Common myeloid progenitor, CD34-positive (primary cell): ENCODE data around the gene PSKH1.

ENCODE experiments used
- CTCF ChIA-PET: fragments of 350-600 bp; sonication (Branson Sonifier 250); formaldehyde crosslinking; loops from one replicate; lab custom pipeline; 2021; ENCODE audit warnings: antibody characterized with exemption; lab: Charles Lee
- POLR2A ChIA-PET: fragments of 350-600 bp; sonication (Branson Sonifier 250); formaldehyde crosslinking; loops from one replicate; lab custom pipeline; 2021; ENCODE audit warnings: antibody characterized with exemption; lab: Charles Lee
- DNase-seq, 3 donors: peaks; one replicate each; pipeline versions ENCODE4 v3.0.0 to v3.0.0-alpha.2; 2013
- H3K27ac ChIP-seq, 2 experiments: 1 replicate in 1 of 2; 2 replicates in 1 of 2; pipeline ENCODE4 v1.7.0; 2013; ENCODE audit warnings: inconsistent platforms in 2 of 2, low read length in 2 of 2, mild to moderate bottlenecking in 2 of 2, low read depth in 1 of 2, moderate library complexity in 1 of 2; ENCODE audit not compliant: severe bottlenecking in 2 of 2, insufficient read depth in 1 of 2, poor library complexity in 1 of 2
- H3K27me3 ChIP-seq, 5 experiments: replicated peaks in 2 of 5; 1 replicate in 3 of 5; 2 replicates in 2 of 5; pipeline versions ENCODE4 v1.6.1 to v1.7.0; 2013; ENCODE audit warnings: low read length in 4 of 5, mild to moderate bottlenecking in 2 of 5, moderate library complexity in 2 of 5, inconsistent platforms in 1 of 5; ENCODE audit not compliant: insufficient read depth in 5 of 5, control insufficient read depth in 4 of 5
- H3K36me3 ChIP-seq, 4 experiments: 1 replicate in 2 of 4; 2 replicates in 2 of 4; pipeline versions ENCODE4 v1.6.1 to v1.7.0; 2013; ENCODE audit warnings: low read length in 3 of 4, control low read depth in 1 of 4, mild to moderate bottlenecking in 1 of 4; ENCODE audit not compliant: control insufficient read depth in 4 of 4, insufficient read depth in 4 of 4
- H3K4me1 ChIP-seq, 4 experiments: 1 replicate in 3 of 4; 2 replicates in 1 of 4; pipeline versions ENCODE4 v1.6.1 to v1.7.1; 2013; ENCODE audit warnings: low read length in 3 of 4, mild to moderate bottlenecking in 3 of 4, control low read depth in 1 of 4, inconsistent platforms in 1 of 4, moderate library complexity in 1 of 4; ENCODE audit not compliant: control insufficient read depth in 4 of 4, insufficient read depth in 4 of 4; ENCODE audit errors: control extremely low read depth in 1 of 4
- H3K4me3 ChIP-seq, 7 experiments: 1 replicate in 4 of 7; 2 replicates in 3 of 7; pipeline versions ENCODE4 v1.5.1 to v1.7.0; 2013; ENCODE audit warnings: mild to moderate bottlenecking in 7 of 7, low read length in 6 of 7, moderate library complexity in 6 of 7, inconsistent platforms in 2 of 7, low read depth in 2 of 7, control low read depth in 1 of 7; ENCODE audit not compliant: insufficient read depth in 4 of 7, control insufficient read depth in 1 of 7; ENCODE audit errors: extremely low read depth in 1 of 7
- H3K9me3 ChIP-seq, 5 experiments: 1 replicate in 4 of 5; 2 replicates in 1 of 5; pipeline versions ENCODE4 v1.6.1 to v1.7.1; 2013; ENCODE audit warnings: low read length in 4 of 5, mild to moderate bottlenecking in 2 of 5, inconsistent platforms in 1 of 5, low read depth in 1 of 5, moderate library complexity in 1 of 5; ENCODE audit not compliant: control insufficient read depth in 4 of 5, insufficient read depth in 2 of 5; ENCODE audit errors: control extremely low read depth in 1 of 5
- WGBS: methylation state at CpG from one replicate; pipeline ENCODE4 v1.1.5; 2013; ENCODE audit not compliant: insufficient coverage; 5-methylcytosine and 5-hydroxymethylcytosine counted together

Gene PSKH1

GRCh38 chr16:67865318-67865717, 27.7 kb upstream of the PSKH1 start:
- H3K36me3 ChIP-seq = peaks cover 10 to 74% (median 38%) of the 10 kb centered on the region in 4 experiments
- no peaks in the 10 kb centered on the region for H3K4me1 ChIP-seq
- ChIA-PET POLR2A (interaction anchor here (0.6 kb wide), 1 partner anchor 193 kb away, joined by 3 read pairs; no protein-coding TSS in a partner anchor), CTCF (interaction anchor here (0.6 to 18.2 kb wide), 17 partner anchors 12 to 344 kb away, joined by 3 to 155 read pairs (median 4); partner anchors contain the start of genes CENPT, NUTF2 and TSNAXIP1)
- no peaks in the 10 kb centered on the region for H3K9me3 ChIP-seq
- H3K27me3 ChIP-seq = no peaks in the 10 kb centered on the region
- DNase-seq = peak; percentile 47 to 73 (median 69)
- WGBS = 100% methylated on average over 2 of the region's 2 CpGs
- H3K27ac ChIP-seq = no peak overlapping the region
- no peak overlapping the region for H3K4me3 ChIP-seq

DNA sequence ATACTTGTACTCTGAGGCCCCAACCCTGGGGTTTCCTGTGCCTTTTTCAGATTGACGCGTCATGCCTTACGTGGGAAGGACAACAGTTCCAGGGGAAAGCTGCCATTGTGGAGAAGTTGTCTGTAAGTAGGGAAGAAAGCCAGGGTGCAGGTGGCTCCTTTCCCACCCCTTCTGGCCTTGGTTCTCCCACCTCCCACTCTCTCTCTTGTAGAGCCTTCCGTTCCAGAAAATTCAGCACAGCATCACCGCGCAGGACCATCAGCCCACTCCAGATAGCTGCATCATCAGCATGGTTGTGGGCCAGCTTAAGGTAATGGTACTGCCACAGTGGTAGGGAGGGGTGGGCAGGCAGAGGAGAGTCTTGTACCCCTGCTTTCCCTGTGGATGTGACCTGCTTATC, 24.8 kb upstream of the PSKH1 start:
- no peaks in the 10 kb centered on the region for H3K9me3 ChIP-seq
- ChIA-PET CTCF (interaction anchor here (0.9 to 18.2 kb wide), 8 partner anchors 11 to 347 kb away, joined by 3 to 155 read pairs (median 5); partner anchors contain the start of genes CENPT and NUTF2), POLR2A (no interaction called here)
- H3K4me3 ChIP-seq = no peak overlapping the region
- peaks cover 0 to 19% (median 8%) of the 10 kb centered on the region in 4 experiments for H3K4me1 ChIP-seq
- H3K27ac ChIP-seq = peak overlapping the region in 1 of 2 experiments; percentile 8
- no peaks in the 10 kb centered on the region for H3K27me3 ChIP-seq
- 98% methylated on average over 6 of the region's 6 CpGs for WGBS
- H3K36me3 ChIP-seq = peaks cover 2 to 62% (median 34%) of the 10 kb centered on the region in 4 experiments
- no peak for DNase-seq

GRCh38 chr16:67869653-67870052, 23.4 kb upstream of the PSKH1 start:
- Histone ChIP-seq H3K36me3 (peaks cover 2 to 58% (median 33%) of the 10 kb centered on the region in 4 experiments), H3K9me3 (no peaks in the 10 kb centered on the region), H3K27me3 (no peaks in the 10 kb centered on the region), H3K27ac (no peak overlapping the region), H3K4me3 (no peak overlapping the region), H3K4me1 (peaks cover 7 to 32% (median 22%) of the 10 kb centered on the region in 4 experiments)
- CTCF ChIA-PET = interaction anchor here (0.7 to 18.2 kb wide), 8 partner anchors 10 to 202 kb away, joined by 3 to 155 read pairs (median 4); partner anchors contain the start of genes CENPT and NUTF2
- 95% methylated on average over 7 of the region's 7 CpGs for WGBS
- DNase-seq = no peak
- POLR2A ChIA-PET = no interaction called here

GRCh38 chr16:67871256-67871655, 21.8 kb upstream of the PSKH1 start:
- DNase-seq = no peak
- Histone ChIP-seq H3K9me3 (no peaks in the 10 kb centered on the region), H3K4me3 (no peak overlapping the region), H3K27ac (no peak overlapping the region), H3K27me3 (no peaks in the 10 kb centered on the region), H3K36me3 (peaks cover 2 to 57% (median 30%) of the 10 kb centered on the region in 4 experiments), H3K4me1 (peaks cover 7 to 33% (median 27%) of the 10 kb centered on the region in 4 experiments)
- ChIA-PET CTCF (interaction anchor here (0.8 to 18.2 kb wide), 9 partner anchors 9 to 66 kb away, joined by 3 to 155 read pairs (median 4); partner anchors contain the start of genes CENPT and NUTF2), POLR2A (no interaction called here)
- WGBS = 100% methylated on average over 3 of the region's 3 CpGs

DNA sequence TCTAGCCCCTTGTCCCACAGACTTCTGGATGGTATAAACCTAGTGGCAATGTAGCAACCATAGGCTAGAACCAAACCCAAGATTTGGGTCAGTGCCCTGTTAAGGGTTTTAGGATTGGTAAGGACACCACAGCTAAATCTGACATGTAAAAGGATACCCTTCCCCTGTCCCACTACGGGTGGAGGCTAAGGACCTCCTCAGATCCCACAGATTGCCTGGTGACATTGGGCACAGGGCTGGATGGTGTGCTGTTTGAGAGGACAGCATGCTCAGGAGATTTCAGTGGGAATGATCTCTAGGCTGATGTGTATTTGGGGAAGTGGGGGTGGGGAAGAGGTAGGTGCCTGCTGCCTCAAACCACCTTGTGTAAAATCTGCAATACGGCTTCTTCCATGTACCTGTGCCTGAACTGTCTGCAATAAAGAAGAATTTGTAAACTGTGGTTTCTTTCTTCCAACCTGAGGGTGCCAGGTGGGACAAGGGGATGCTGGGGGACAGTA, 20.9 kb upstream of the PSKH1 start:
- Histone ChIP-seq H3K4me1 (peaks cover 7 to 33% (median 27%) of the 10 kb centered on the region in 4 experiments), H3K4me3 (peak overlapping the region in 6 of 7 experiments; percentile 83 to 98 (median 90)), H3K9me3 (no peaks in the 10 kb centered on the region), H3K27me3 (no peaks in the 10 kb centered on the region), H3K27ac (peak overlapping the region; percentile 56 to 91), H3K36me3 (peaks cover 9 to 61% (median 35%) of the 10 kb centered on the region in 4 experiments)
- ChIA-PET POLR2A (no interaction called here), CTCF (interaction anchor here (0.8 to 18.2 kb wide), 6 partner anchors 8 to 57 kb away, joined by 3 to 155 read pairs (median 4); partner anchors contain the start of genes CENPT and NUTF2)
- peak in 1 of 3 donors; percentile 12 for DNase-seq
- 11% methylated on average over 1 of the region's 2 CpGs for WGBS

- POLR2A ChIA-PET = interaction anchor here (0.6 kb wide), 1 partner anchor 36 kb away, joined by 3 read pairs; no protein-coding TSS in a partner anchor
- H3K36me3 ChIP-seq = peaks cover 13 to 61% (median 38%) of the 10 kb centered on the region in 4 experiments
- peak within 1 kb of the TSS; percentile 84 to 91 for H3K27ac ChIP-seq
- 2% methylated on average over 70 of the region's 72 CpGs for WGBS
- peaks cover 7 to 33% (median 27%) of the 10 kb centered on the region in 4 experiments for H3K4me1 ChIP-seq
- H3K27me3 ChIP-seq = no peaks in the 10 kb centered on the region
- DNase-seq = peak; percentile 79 to 85 (median 84)
- H3K9me3 ChIP-seq = no peaks in the 10 kb centered on the region
- CTCF ChIA-PET = interaction anchor here (0.9 to 20.3 kb wide), 9 partner anchors 9 to 209 kb away, joined by 3 to 359 read pairs (median 4); partner anchors contain the start of genes CTRL, NRN1L and PSMB10
- H3K4me3 ChIP-seq = peak within 1 kb of the TSS; percentile 83 to 98 (median 91)
These were observed 20.2 kb upstream of the PSKH1 start, which contains the start of gene EDC4 for GRCh38 chr16:67872631-67873434. TSS of gene EDC4 (plus strand) at chr16:67873052. CDS start at chr16:67873262, 210 bp downstream.
